Stimulated activated CD4-positive, alpha-beta T cell treated with anti-CD3 and anti-CD28 coated beads, Interleukin-12 subunit alpha, Interleukin-12 subunit beta, amount 100 ng/mL, for 48 hours (primary cell): ENCODE data around the gene TMEM109.

Experiments
- DNase-seq, 3 donors: peaks; one replicate each; pipeline ENCODE4 v3.0.0-alpha.2; 2020; ENCODE audit warnings: low read depth in 2 of 3, low spot score in 1 of 3

The TMEM109 gene

GRCh38 chr11:60964801-60965200, 50.8 kb downstream of the TMEM109 start:
- no peak for DNase-seq

- DNase-seq = no peak
These were observed 52.9 kb downstream of the TMEM109 start for GRCh38 chr11:60966890-60967289.

- no peak for DNase-seq
These were observed 54.3 kb downstream of the TMEM109 start for GRCh38 chr11:60968223-60968622.

GRCh38 chr11:60970369-60970774, 56.4 kb downstream of the TMEM109 start:
- peak in 2 of 3 donors; percentile 77 to 84 for DNase-seq

- DNase-seq = no peak
These were observed 56.9 kb downstream of the TMEM109 start for GRCh38 chr11:60970890-60971289.

GRCh38 chr11:60971520-60971919, 57.6 kb downstream of the TMEM109 start, which contains the start of gene CD6:
Gene CD6 (plus strand): TSS chr11:60971680. CDS start chr11:60971866, 186 bp downstream.
- no peak for DNase-seq

- DNase-seq = no peak
These were observed 58.4 kb downstream of the TMEM109 start for GRCh38 chr11:60972182-60973030.
